ENCODE data around the gene IPO5.

Gene IPO5

GRCh38 chr13:97961340-97961739, 7.9 kb downstream of the IPO5 start:
- Histone ChIP-seq H2BK5ac (ENCODE audit: low read depth, low read length, poor library complexity, severe bottlenecking) (no peak overlapping the region), H3K4me2 (ENCODE audit: low read length, poor library complexity, severe bottlenecking) (no peak overlapping the region), H3K23ac (ENCODE audit: low read length in 2 of 2) (no peak overlapping the region), H3K27me3 (ENCODE audit: control insufficient read depth in 1 of 2, insufficient read depth in 1 of 2, low read length in 2 of 2) (no peaks in the 10 kb centered on the region), H2BK15ac (ENCODE audit: low read depth, poor library complexity, severe bottlenecking) (no peak overlapping the region), H2BK12ac (ENCODE audit: low read length in 2 of 2) (no peak overlapping the region), H2BK120ac (ENCODE audit: low read depth, low read length) (no peak overlapping the region), H3K14ac (ENCODE audit: low read length in 2 of 2) (no peak overlapping the region), H3K18ac (ENCODE audit: low read depth in 1 of 2, low read length in 2 of 2) (no peak overlapping the region), H3K4me3 (ENCODE audit: insufficient read depth in 1 of 2, low read depth in 1 of 2, low read length in 2 of 2) (no peak overlapping the region), H2AK5ac (ENCODE audit: low read length, severe bottlenecking) (no peak overlapping the region), H3K27ac (ENCODE audit: low read length, poor library complexity, severe bottlenecking) (no peak overlapping the region), H3K4me1 (ENCODE audit: control insufficient read depth, insufficient read depth, low read depth, low read length) (no peaks in the 10 kb centered on the region), H3K4ac (ENCODE audit: low read depth in 1 of 2, low read length in 2 of 2) (no peak overlapping the region), H3K36me3 (ENCODE audit: control insufficient read depth in 1 of 2, insufficient read depth in 2 of 2, low read depth in 1 of 2, low read length in 2 of 2) (no peaks in the 10 kb centered on the region), H2AFZ (ENCODE audit: low read depth, low read length) (no peak overlapping the region), H3K79me1 (replicated peaks; ENCODE audit: low read length, poor library complexity, severe bottlenecking) (no peaks in the 10 kb centered on the region), H3K9me3 (ENCODE audit: control insufficient read depth, low read length) (no peaks in the 10 kb centered on the region), H4K8ac (ENCODE audit: low read length) (no peak overlapping the region), H4K91ac (ENCODE audit: low read length) (no peak overlapping the region), H3K9ac (ENCODE audit: low read length) (no peak overlapping the region)
- DNase-seq: no peak
- WGBS: 96% methylated on average over 6 of the region's 6 CpGs

DNA sequence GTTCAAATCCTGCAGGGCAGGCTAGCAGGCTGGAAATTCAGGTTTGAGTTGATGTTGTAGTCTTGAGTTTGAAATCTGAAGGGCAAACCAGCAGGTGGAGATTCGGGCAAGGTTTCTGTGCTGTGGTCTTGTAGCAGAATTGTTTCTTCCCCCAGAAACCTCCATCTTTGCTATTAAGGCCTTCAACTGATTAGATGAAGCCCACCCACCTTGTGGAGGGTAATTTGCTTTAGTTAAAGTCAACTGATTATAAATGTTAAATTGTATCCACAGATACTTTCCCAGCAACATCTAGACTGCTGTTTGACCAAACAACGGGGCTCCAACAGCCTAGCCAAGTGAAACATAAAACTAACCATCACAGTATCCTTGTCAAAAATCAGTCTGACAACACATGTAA, 9.4 kb downstream of the IPO5 start:
- Histone ChIP-seq H2BK5ac (ENCODE audit: low read depth, low read length, poor library complexity, severe bottlenecking) (no peak overlapping the region), H2BK12ac (ENCODE audit: low read length in 2 of 2) (no peak overlapping the region), H3K9ac (ENCODE audit: low read length) (no peak overlapping the region), H3K4me3 (ENCODE audit: insufficient read depth in 1 of 2, low read depth in 1 of 2, low read length in 2 of 2) (no peak overlapping the region), H3K4me2 (ENCODE audit: low read length, poor library complexity, severe bottlenecking) (no peak overlapping the region), H4K91ac (ENCODE audit: low read length) (no peak overlapping the region), H3K23ac (ENCODE audit: low read length in 2 of 2) (no peak overlapping the region), H3K9me3 (ENCODE audit: control insufficient read depth, low read length) (no peaks in the 10 kb centered on the region), H2AK5ac (ENCODE audit: low read length, severe bottlenecking) (no peak overlapping the region), H3K79me1 (replicated peaks; ENCODE audit: low read length, poor library complexity, severe bottlenecking) (no peaks in the 10 kb centered on the region), H3K18ac (ENCODE audit: low read depth in 1 of 2, low read length in 2 of 2) (no peak overlapping the region), H3K27ac (ENCODE audit: low read length, poor library complexity, severe bottlenecking) (no peak overlapping the region), H4K8ac (ENCODE audit: low read length) (no peak overlapping the region), H3K4me1 (ENCODE audit: control insufficient read depth, insufficient read depth, low read depth, low read length) (no peaks in the 10 kb centered on the region), H2BK120ac (ENCODE audit: low read depth, low read length) (no peak overlapping the region), H3K4ac (ENCODE audit: low read depth in 1 of 2, low read length in 2 of 2) (no peak overlapping the region), H2BK15ac (ENCODE audit: low read depth, poor library complexity, severe bottlenecking) (no peak overlapping the region), H3K14ac (ENCODE audit: low read length in 2 of 2) (no peak overlapping the region), H3K36me3 (ENCODE audit: control insufficient read depth in 1 of 2, insufficient read depth in 2 of 2, low read depth in 1 of 2, low read length in 2 of 2) (no peaks in the 10 kb centered on the region), H2AFZ (ENCODE audit: low read depth, low read length) (no peak overlapping the region), H3K27me3 (ENCODE audit: control insufficient read depth in 1 of 2, insufficient read depth in 1 of 2, low read length in 2 of 2) (no peaks in the 10 kb centered on the region)
- 100% methylated on average over 1 of the region's 2 CpGs for WGBS
- no peak for DNase-seq

DNA sequence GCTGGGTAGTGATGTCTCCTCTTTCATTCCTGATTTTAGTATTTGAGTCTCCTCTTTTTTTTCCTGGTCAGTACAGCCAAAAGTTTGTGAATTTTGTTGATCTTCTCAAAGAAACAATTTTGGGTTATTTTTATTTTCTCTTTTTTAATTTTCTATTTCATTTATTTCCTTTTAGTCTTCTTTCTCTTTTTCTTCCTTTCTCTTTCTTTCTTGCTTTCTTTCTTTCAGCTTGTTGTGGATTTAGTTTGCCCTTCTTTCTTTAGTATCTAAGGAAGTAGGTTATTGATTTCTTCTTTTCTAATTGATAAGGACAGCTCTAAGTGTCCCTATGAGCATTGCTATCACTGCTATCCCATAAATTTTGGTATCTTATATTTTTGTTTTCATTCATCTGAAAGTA, 13.8 kb downstream of the IPO5 start:
- H3K4me3 ChIP-seq (ENCODE audit: insufficient read depth in 1 of 2, low read depth in 1 of 2, low read length in 2 of 2): no peak overlapping the region
- no peak overlapping the region for H2BK15ac ChIP-seq (ENCODE audit: low read depth, poor library complexity, severe bottlenecking)
- no peaks in the 10 kb centered on the region for H3K79me1 ChIP-seq (replicated peaks; ENCODE audit: low read length, poor library complexity, severe bottlenecking)
- H3K18ac ChIP-seq (ENCODE audit: low read depth in 1 of 2, low read length in 2 of 2): no peak overlapping the region
- H3K27me3 ChIP-seq (ENCODE audit: control insufficient read depth in 1 of 2, insufficient read depth in 1 of 2, low read length in 2 of 2): no peaks in the 10 kb centered on the region
- H2AK5ac ChIP-seq (ENCODE audit: low read length, severe bottlenecking): no peak overlapping the region
- no peaks in the 10 kb centered on the region for H3K4me1 ChIP-seq (ENCODE audit: control insufficient read depth, insufficient read depth, low read depth, low read length)
- no peaks in the 10 kb centered on the region for H3K36me3 ChIP-seq (ENCODE audit: control insufficient read depth in 1 of 2, insufficient read depth in 2 of 2, low read depth in 1 of 2, low read length in 2 of 2)
- no peak for DNase-seq
- no peak overlapping the region for H4K91ac ChIP-seq (ENCODE audit: low read length)
- no peak overlapping the region for H3K9ac ChIP-seq (ENCODE audit: low read length)
- no peak overlapping the region for H2AFZ ChIP-seq (ENCODE audit: low read depth, low read length)
- no peaks in the 10 kb centered on the region for H3K9me3 ChIP-seq (ENCODE audit: control insufficient read depth, low read length)
- no peak overlapping the region for H2BK12ac ChIP-seq (ENCODE audit: low read length in 2 of 2)
- H2BK120ac ChIP-seq (ENCODE audit: low read depth, low read length): no peak overlapping the region
- no peak overlapping the region for H3K4ac ChIP-seq (ENCODE audit: low read depth in 1 of 2, low read length in 2 of 2)
- H3K14ac ChIP-seq (ENCODE audit: low read length in 2 of 2): no peak overlapping the region
- no peak overlapping the region for H3K27ac ChIP-seq (ENCODE audit: low read length, poor library complexity, severe bottlenecking)
- no peak overlapping the region for H4K8ac ChIP-seq (ENCODE audit: low read length)
- H3K23ac ChIP-seq (ENCODE audit: low read length in 2 of 2): no peak overlapping the region
- H2BK5ac ChIP-seq (ENCODE audit: low read depth, low read length, poor library complexity, severe bottlenecking): no peak overlapping the region
- H3K4me2 ChIP-seq (ENCODE audit: low read length, poor library complexity, severe bottlenecking): no peak overlapping the region

GRCh38 chr13:97967948-97968347, 14.5 kb downstream of the IPO5 start:
- H3K4me2 ChIP-seq (ENCODE audit: low read length, poor library complexity, severe bottlenecking): no peak overlapping the region
- no peaks in the 10 kb centered on the region for H3K27me3 ChIP-seq (ENCODE audit: control insufficient read depth in 1 of 2, insufficient read depth in 1 of 2, low read length in 2 of 2)
- H2BK120ac ChIP-seq (ENCODE audit: low read depth, low read length): no peak overlapping the region
- DNase-seq: no peak
- H3K4me3 ChIP-seq (ENCODE audit: insufficient read depth in 1 of 2, low read depth in 1 of 2, low read length in 2 of 2): no peak overlapping the region
- no peak overlapping the region for H3K23ac ChIP-seq (ENCODE audit: low read length in 2 of 2)
- no peak overlapping the region for H4K91ac ChIP-seq (ENCODE audit: low read length)
- no peaks in the 10 kb centered on the region for H3K79me1 ChIP-seq (replicated peaks; ENCODE audit: low read length, poor library complexity, severe bottlenecking)
- H4K8ac ChIP-seq (ENCODE audit: low read length): no peak overlapping the region
- H2BK15ac ChIP-seq (ENCODE audit: low read depth, poor library complexity, severe bottlenecking): no peak overlapping the region
- H3K9ac ChIP-seq (ENCODE audit: low read length): no peak overlapping the region
- H2BK5ac ChIP-seq (ENCODE audit: low read depth, low read length, poor library complexity, severe bottlenecking): no peak overlapping the region
- no peak overlapping the region for H3K14ac ChIP-seq (ENCODE audit: low read length in 2 of 2)
- H2AFZ ChIP-seq (ENCODE audit: low read depth, low read length): no peak overlapping the region
- no peak overlapping the region for H3K27ac ChIP-seq (ENCODE audit: low read length, poor library complexity, severe bottlenecking)
- H3K4ac ChIP-seq (ENCODE audit: low read depth in 1 of 2, low read length in 2 of 2): no peak overlapping the region
- H2BK12ac ChIP-seq (ENCODE audit: low read length in 2 of 2): no peak overlapping the region
- no peaks in the 10 kb centered on the region for H3K4me1 ChIP-seq (ENCODE audit: control insufficient read depth, insufficient read depth, low read depth, low read length)
- 98% methylated on average over 3 of the region's 3 CpGs for WGBS
- no peak overlapping the region for H2AK5ac ChIP-seq (ENCODE audit: low read length, severe bottlenecking)
- H3K36me3 ChIP-seq (ENCODE audit: control insufficient read depth in 1 of 2, insufficient read depth in 2 of 2, low read depth in 1 of 2, low read length in 2 of 2): no peaks in the 10 kb centered on the region
- no peaks in the 10 kb centered on the region for H3K9me3 ChIP-seq (ENCODE audit: control insufficient read depth, low read length)
- H3K18ac ChIP-seq (ENCODE audit: low read depth in 1 of 2, low read length in 2 of 2): no peak overlapping the region

Measured in mesenchymal stem cell (in vitro differentiated cells and primary cell).